ENCODE data around the gene CARMIL3. TPM values are rescaled to one million over a fixed set of nuclear protein-coding genes. Genes with fewer than 3 reads are reported as not detected.
"Not testable (repeated sequence)": the region's sequence is repeated elsewhere in the genome, so short reads cannot be mapped to it uniquely, and the experiment has no call there.

The CARMIL3 gene
- total RNA-seq, 1 donor from 2014 or later, result 3.9 TPM

DNA sequence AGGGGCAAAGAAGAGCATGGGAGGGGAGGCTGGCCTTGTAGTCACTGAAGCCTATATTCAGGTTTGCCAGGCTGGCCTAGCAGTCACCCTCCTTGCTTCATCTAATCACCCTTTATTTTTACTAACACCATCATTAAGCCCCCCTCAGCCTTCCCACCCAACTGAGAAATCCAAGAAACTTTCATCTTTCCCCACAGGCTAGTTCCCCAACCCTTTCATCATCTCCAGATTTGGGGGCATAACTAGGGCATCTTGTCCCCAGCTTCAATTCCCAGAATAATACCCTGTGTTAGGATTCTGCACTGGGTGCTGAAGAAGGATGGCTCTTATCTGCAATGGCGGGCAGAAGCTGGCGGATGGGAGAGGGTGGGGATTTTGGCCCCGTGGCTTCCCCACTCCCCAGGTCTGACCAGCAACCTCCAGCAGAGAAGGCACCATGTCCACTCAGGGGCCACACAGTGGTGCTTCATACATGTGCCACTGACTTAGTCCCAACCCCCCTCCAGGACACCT lies 49.2 kb downstream of the CARMIL3 start:
- peaks cover 2% of the 10 kb centered on the region for H3K9me3 Mint-ChIP-seq
- TF ChIP-seq, protein P1, sequence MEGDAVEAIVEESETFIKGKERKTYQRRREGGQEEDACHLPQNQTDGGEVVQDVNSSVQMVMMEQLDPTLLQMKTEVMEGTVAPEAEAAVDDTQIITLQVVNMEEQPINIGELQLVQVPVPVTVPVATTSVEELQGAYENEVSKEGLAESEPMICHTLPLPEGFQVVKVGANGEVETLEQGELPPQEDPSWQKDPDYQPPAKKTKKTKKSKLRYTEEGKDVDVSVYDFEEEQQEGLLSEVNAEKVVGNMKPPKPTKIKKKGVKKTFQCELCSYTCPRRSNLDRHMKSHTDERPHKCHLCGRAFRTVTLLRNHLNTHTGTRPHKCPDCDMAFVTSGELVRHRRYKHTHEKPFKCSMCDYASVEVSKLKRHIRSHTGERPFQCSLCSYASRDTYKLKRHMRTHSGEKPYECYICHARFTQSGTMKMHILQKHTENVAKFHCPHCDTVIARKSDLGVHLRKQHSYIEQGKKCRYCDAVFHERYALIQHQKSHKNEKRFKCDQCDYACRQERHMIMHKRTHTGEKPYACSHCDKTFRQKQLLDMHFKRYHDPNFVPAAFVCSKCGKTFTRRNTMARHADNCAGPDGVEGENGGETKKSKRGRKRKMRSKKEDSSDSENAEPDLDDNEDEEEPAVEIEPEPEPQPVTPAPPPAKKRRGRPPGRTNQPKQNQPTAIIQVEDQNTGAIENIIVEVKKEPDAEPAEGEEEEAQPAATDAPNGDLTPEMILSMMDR (IDR thresholded peaks at IDR 0.05), result no peak
- no peak overlapping the region for H3K4me3 Mint-ChIP-seq
- POLR2A ChIA-PET, result interaction anchor here (1.0 to 1.1 kb wide), 2 partner anchors 9 to 25 kb away, joined by 3 read pairs; no protein-coding TSS in a partner anchor
- H3K27ac Mint-ChIP-seq, result no peak overlapping the region
- peaks cover 81% of the 10 kb centered on the region for H3K36me3 Mint-ChIP-seq (ENCODE audit: low read depth)
- H3K27me3 Mint-ChIP-seq, result no peaks in the 10 kb centered on the region
- H3K4me1 Mint-ChIP-seq, result peaks cover 6% of the 10 kb centered on the region
- intact Hi-C loops (cut with micrococcal nuclease), result no loop called here
- CTCF ChIA-PET, result no interaction called here
- DNase-seq (no peak), ATAC-seq (ENCODE audit: low read depth) (no peak)

DNA sequence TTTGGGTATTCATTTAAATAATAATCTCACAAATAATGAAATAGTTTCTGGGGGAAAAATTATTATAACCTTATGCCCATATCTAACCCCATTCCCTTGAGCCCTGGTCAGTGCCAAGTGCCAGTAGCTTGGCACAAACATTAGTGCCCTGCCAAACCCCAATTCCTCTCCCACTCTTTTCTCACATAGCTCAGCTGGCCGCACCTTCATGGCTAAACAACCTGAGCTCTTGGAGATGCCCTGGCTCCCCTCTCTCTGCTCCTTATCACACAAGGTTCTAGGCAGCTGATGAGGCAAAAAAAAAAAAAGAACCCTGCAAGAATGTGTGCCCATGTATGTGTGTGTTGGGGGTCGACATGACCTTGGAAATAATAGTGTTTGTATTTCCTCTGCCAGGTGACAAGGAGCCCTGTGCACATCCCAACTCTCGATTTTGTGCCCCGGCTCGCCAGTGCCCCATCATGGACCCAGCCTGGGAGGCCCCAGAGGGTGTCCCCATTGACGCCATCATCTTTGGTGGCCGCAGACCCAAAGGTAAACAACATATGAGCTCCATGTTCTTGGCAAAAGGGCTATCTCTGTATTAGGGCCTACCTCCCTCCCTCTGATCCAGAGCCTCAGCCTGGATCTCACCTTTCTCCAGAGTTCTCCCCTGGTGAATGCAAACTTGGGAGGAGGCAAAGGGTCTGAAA lies 50.7 kb downstream of the CARMIL3 start:
- peaks cover 76% of the 10 kb centered on the region for H3K36me3 Mint-ChIP-seq (ENCODE audit: low read depth)
- ChIA-PET CTCF (interaction anchor here (7.4 kb wide), 1 partner anchor 10 kb away, joined by 137 read pairs; the partner anchor contains the start of gene PCK2), POLR2A (interaction anchor here (0.6 to 9.8 kb wide), 6 partner anchors 8 to 136 kb away, joined by 3 to 115 read pairs (median 4); partner anchors contain the start of genes DCAF11, NRL, PCK2 and PSME2)
- no peak overlapping the region for H3K27ac Mint-ChIP-seq
- no peak overlapping the region for H3K4me3 Mint-ChIP-seq
- DNase-seq (no peak), ATAC-seq (ENCODE audit: low read depth) (no peak)
- intact Hi-C loops (cut with micrococcal nuclease), result no loop called here
- no peaks in the 10 kb centered on the region for H3K4me1 Mint-ChIP-seq
- peaks cover 2% of the 10 kb centered on the region for H3K9me3 Mint-ChIP-seq
- H3K27me3 Mint-ChIP-seq, result no peaks in the 10 kb centered on the region
- TF ChIP-seq, protein P1 (IDR thresholded peaks at IDR 0.05), result no peak

DNA sequence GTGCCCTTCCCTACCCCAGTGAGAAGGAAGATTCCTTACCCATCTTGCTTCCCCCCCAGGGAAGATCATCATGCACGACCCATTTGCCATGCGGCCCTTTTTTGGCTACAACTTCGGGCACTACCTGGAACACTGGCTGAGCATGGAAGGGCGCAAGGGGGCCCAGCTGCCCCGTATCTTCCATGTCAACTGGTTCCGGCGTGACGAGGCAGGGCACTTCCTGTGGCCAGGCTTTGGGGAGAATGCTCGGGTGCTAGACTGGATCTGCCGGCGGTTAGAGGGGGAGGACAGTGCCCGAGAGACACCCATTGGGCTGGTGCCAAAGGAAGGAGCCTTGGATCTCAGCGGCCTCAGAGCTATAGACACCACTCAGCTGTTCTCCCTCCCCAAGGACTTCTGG lies 51.6 kb downstream of the CARMIL3 start:
- Mint-ChIP-seq H3K4me3 (no peak overlapping the region), H3K27ac (no peak overlapping the region), H3K36me3 (ENCODE audit: low read depth) (peaks cover 67% of the 10 kb centered on the region), H3K9me3 (peaks cover 2% of the 10 kb centered on the region), H3K4me1 (peaks cover 2% of the 10 kb centered on the region), H3K27me3 (no peaks in the 10 kb centered on the region)
- TF ChIP-seq, protein P1 (IDR thresholded peaks at IDR 0.05), result no peak
- intact Hi-C loops (cut with micrococcal nuclease), result no loop called here
- ChIA-PET CTCF (interaction anchor here (7.4 kb wide), 1 partner anchor 11 kb away, joined by 137 read pairs; the partner anchor contains the start of gene PCK2), POLR2A (interaction anchor here (0.5 to 9.8 kb wide), 4 partner anchors 9 to 65 kb away, joined by 3 to 115 read pairs (median 6); partner anchors contain the start of genes DCAF11, NRL and PCK2)
- DNase-seq (no peak), ATAC-seq (ENCODE audit: low read depth) (no peak)

DNA sequence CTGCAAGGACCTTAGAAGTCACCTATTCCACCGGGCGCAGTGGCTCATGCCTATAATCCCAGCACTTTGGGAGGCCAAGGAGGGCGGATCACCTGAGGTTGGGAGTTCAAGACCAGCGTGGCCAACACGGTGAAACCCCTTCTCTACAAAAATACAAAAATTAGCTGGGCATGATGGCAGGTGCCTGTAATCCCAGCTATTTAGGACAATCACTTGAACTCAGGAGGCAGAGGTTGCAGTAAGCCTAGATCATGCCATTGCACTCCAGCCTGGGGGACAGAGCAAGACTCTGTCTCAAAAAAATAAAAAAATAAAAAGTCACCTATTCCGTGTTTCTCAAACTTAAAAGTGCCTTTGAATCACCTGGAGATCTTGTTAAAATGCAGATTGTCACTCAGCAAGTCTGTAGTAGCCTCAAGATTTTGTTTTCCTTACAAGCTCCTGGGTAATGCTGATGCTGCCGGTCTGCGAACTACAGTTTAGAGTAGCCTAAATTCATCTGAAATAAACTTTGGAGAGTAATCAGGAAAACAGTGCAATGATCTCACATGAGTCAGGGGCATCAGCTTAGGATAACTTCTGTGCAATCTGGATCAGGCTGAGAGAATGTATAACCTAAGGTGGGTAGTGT lies 53.9 kb downstream of the CARMIL3 start:
- H3K27ac Mint-ChIP-seq; H3K27me3 Mint-ChIP-seq; H3K9me3 Mint-ChIP-seq; intact Hi-C loops (cut with micrococcal nuclease); ATAC-seq (ENCODE audit: low read depth); H3K4me1 Mint-ChIP-seq; H3K4me3 Mint-ChIP-seq; DNase-seq: not testable (repeated sequence)
- H3K36me3 Mint-ChIP-seq (ENCODE audit: low read depth), result peaks cover 46% of the 10 kb centered on the region
- POLR2A ChIA-PET, result interaction anchor here (0.9 to 9.8 kb wide), 4 partner anchors 9 to 55 kb away, joined by 4 to 115 read pairs (median 20); partner anchors contain the start of genes DCAF11, IRF9, NRL and PCK2
- CTCF ChIA-PET, result interaction anchor here (1.5 to 7.4 kb wide), 4 partner anchors 13 to 331 kb away, joined by 3 to 137 read pairs (median 66); partner anchors contain the start of genes IRF9 and PCK2

DNA sequence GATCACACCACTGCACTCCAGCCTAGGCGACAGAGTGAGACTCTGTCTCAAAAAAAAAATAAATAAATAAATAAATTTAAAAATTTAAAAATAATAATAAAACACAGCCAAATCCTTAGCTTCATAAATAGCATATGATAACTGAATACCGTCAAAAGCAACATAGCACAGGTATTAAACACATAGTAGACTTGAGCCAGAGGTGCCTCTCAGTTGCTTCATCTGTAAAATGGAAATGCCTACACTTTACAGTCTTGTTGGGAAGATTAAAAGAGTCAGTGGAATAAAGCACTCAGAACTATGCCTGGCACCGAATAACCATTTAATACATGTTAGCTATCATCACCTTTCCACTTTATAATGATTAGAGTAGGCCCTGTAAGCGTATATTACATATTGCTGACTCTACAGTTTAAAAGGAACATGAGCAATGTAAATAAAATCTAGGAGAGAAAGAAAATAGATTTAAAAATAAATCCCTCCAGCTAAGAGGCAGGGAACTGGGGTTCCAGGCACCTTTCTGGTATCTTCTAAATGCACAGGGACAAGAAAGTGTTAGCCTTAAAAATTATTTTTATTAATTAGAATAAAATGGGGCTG lies 55.0 kb downstream of the CARMIL3 start:
- Mint-ChIP-seq H3K4me3 (no peak overlapping the region), H3K27me3 (no peaks in the 10 kb centered on the region), H3K27ac (no peak overlapping the region), H3K36me3 (ENCODE audit: low read depth) (peaks cover 38% of the 10 kb centered on the region), H3K9me3 (peaks cover 2% of the 10 kb centered on the region), H3K4me1 (peaks cover 9% of the 10 kb centered on the region)
- POLR2A ChIA-PET, result interaction anchor here (0.6 to 9.8 kb wide), 8 partner anchors 9 to 220 kb away, joined by 3 to 115 read pairs (median 5); partner anchors contain the start of genes IRF9, PCK2, PSME2 and RNF31
- intact Hi-C loops (cut with micrococcal nuclease), result no loop called here
- DNase-seq (no peak), ATAC-seq (ENCODE audit: low read depth) (no peak)
- CTCF ChIA-PET, result interaction anchor here (0.7 to 7.4 kb wide), 6 partner anchors 14 to 193 kb away, joined by 3 to 137 read pairs (median 24); partner anchors contain the start of genes DHRS1, IRF9, NOP9 and PCK2
- TF ChIP-seq, protein P1 (IDR thresholded peaks at IDR 0.05), result no peak

Data from activated B cell treated with CpG ODN at 0.5 μM for 24 hours (primary cell).